CD4-positive, alpha-beta T cell treated with Interleukin-17A for 1 hour (primary cell): ENCODE results near the gene SSTR3.
"Not testable (repeated sequence)": the region's sequence is repeated elsewhere in the genome, so short reads cannot be mapped to it uniquely, and the experiment has no call there.

Experiments
- DNase-seq: peaks from one replicate; pipeline ENCODE4 v3.0.0-alpha.2; 2020

SSTR3 gene

DNA sequence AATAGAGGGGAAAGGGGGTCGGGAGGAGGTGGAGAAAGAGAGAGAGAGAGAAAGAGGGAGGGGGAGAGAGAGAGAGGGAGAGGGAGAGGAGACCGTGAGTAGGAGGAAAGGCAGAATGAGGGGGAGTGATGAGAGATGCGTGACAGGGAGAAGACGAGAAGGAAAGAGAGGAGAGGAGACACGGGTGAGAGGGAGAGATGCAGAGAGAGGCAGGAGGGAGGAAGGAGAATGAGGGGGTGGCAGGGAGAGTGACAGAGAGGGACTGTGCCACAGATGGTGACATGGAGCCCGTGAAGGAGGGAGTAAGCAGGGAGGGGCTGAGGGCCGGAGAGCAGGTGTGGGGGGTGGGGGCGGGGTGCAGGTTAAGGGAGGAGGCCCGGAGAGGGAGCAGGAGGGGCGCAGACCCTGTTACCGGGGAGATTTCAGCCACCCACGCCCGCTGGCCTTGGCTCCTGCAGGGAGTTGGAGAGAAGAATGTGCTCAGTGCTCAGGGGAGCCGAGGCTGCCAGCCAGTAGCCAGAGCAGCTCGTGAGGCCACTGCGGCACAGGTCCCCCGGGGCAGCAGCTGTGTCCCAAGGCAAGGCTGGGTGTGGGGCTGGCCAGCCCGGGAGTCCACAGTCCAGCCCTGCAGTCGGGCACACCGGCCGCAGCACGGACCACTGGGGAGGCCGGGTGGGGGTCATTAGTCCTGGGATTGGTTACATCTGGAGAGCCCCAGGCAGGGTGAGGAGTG, at the start of gene SSTR3:
SSTR3 (minus strand) TSS at position 304 of the 733 bp plus-strand sequence. CDS start 4,674 bp downstream, outside the sequence.
- no peak for DNase-seq

DNA sequence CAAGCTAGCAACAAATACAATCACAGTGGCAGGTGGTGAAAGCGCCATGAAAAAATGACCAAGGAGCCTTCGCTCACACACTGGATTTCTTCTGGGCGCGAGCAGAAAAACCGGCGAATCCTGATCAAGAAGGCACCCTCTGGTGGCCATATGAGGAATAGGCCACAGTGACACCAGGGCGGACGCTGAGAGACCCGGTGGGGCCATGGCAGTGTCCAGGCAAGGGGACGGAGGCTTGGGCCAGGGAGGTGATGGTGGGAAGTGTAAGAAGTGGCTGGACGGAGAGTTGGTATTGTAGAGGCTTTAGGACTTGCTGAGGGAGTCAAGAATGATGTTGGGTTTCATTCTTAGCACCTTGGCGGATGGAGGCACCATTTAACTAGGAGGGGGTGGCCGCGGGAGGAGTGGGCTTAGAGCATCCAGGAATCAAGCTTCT, 48.6 kb upstream of the SSTR3 start:
- peak; percentile 75 for DNase-seq

DNA sequence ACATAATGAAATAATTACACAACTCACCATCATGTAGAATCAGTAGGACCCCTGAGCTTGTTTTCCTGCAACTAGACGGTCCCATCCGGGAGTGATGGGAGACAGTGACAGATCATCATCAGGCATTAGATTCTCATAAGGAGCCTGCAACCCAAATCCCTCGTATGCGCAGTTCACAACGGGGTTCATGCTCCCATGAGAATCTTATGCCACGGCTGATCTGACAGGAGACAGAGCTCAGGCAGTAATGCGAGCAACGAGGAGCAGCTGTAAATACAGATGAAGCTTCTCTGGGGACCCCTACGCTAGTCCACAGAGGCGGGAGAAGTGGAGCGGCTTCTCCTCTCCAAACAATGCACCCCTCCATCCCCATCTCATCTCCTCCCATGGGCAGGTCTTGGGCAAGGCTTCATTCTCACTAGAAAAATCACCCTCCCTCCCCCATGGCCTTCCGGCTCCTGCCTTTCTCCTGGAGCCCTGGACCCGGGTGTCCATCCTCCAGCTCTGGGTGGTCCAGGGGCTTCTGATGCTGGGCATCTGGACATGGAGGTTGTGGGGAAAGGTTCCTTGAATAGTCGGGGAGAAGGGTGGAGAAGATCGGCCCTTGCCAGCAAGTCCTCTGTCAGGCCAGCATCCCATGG, 48.0 kb upstream of the SSTR3 start:
- DNase-seq = no peak

DNA sequence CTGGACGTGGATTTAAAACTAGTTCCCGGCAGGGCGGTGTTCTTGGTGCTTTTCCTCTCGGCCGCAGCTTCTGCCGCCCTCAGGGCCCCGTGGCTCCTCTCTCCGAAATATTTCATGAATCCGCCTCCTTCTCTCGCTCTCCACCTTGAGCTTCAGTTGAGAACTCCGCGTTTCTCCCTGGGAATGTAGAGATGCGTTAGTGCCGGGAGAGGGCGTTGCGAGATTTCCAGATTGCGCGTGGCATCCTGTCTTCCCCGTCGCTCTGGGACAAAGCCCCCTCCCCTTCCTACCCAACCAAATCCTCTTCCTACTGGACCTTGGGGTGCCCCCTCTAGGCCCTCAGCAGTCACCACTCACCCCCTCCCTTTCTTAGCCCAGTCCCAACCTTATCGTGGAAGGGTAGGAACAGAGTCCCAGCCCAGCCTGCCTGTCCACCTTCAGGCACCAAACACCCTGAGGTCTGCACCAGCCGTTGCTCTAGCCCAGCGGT, 47.3 kb upstream of the SSTR3 start:
- DNase-seq = no peak

DNA sequence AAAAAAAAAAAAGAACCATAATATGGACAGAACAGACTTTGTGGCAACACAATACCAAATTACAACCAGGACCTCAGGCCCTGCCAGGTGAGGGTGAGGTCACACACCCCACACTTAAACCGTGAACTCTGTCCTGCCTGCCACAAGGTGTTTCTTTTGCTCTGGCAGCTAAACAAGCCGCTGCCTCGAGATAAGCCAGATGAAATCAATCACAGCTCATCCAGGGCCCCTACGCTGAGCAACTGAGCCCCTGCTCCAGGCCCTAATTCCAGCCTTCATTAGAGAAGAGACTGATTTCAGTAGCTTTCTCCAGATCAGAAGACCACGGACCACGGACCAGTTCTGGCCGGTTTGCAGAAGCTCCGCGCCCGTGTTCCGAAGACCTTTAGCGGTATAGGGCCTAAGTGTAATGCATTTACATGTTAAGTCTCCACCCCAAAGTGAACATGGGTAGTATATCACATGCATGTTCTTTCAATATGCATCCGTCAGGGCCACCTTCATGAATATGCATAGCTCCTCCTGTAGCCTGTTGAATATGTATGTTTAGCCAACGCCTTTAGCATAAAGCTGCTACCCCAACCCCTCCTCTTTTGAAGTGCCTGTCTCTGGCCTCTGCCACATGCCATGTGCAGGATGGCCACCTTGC, 46.6 kb upstream of the SSTR3 start:
- DNase-seq = no peak

DNA sequence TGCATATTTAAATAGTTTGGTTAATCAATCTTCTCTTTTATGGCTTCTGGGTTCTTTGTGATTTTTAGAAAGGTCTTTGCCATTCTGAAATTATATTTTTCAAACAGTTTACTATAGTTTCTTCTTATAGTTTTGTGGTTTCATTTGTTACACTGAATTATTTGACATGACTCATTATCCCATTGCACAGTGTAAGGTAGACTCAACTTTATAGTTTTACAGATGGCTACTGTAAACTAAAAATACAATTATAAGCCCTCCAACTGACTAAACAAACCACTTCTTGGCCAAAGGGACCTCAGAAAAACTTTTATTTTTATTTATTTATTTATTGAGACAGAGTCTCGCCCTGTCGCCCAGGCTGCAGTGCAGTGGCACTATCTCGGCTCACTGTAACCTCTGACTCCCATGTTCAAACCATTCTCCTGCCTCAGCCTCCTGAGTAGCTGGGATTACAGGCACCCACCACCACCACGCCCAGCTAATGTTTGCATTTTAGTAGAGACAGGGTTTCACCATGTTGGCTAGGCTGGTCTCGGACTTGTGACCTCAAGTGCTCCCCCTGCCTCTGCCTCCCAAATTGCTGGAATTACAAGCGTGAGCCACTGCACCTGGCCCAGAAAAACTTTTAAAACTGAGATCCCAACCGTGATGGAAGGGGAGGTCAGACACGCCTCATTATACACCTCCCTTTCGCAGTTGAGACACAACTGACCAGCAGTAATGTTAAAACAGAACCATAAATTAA, 45.9 kb upstream of the SSTR3 start:
- DNase-seq = no peak

DNA sequence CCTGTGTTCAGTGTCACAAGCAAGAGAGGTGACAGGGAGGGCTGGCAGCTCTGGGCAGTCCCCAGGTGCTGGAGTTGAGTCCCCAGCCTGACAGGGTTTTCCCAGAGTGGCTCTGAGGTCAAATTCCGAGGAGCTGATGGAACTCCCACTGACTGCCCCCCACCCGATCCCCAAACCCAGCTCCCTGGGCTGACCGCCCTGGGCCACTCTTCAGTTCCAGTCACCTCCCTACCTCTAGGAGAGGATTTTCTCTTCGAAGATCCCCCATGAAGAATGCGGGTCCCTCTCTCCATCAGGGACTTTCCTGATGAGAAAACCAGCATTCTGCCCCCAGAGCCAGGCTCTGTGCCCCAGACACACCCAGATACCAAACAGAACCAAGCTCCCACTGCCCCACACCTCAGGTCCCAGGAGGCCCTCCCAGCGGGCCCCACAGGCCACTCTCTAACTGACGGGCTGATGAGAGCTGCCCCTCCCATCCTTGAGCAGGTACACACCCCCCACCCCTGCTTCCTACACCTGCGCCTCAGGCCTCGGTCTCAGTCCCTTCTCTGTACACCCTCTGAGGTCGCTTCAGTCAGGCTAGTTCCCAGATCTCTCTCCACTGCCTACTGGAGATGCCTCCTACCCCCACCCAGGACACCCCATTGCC, 43.9 kb upstream of the SSTR3 start:
- no peak for DNase-seq

DNA sequence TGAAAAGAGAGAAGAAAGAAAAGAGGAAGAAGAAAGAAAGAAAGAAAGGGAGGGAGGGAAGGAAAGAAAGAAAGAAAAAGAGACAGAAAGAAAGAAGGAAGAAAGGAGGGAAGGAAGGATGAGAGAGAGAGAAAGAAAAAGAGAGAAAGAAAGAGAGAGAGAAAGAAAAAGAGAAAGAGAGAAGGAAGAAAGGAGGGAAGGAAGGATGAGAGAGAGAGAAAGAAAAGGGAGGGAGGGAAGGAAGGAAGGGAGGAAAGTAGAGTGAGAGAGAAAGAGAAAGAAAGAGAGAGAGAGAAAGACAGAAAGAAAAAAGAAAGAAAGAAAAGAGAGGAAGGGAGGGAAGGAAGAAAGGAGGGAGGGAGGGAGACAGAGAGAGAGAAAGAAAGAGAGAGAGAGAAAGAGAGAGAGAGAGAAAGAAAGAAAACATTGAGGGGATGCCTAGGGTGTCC, 43.3 kb upstream of the SSTR3 start:
- no peak for DNase-seq

DNA sequence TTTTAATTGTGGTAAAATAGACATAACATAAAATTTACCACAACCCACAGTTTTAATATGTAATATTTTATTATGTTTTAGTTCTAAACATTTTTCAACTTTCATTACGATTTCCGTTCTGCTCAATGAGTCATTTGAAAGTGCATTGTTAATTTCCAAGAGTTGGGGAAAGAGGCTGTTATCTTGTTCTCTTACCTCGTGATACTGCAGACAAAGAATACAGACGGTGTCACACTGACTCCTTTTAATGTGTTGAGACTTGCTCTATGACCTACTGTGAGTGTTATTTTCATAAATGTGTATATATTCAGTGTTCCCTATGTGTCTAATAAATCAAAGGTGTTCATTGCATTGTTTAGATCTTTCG, 42.6 kb upstream of the SSTR3 start:
- DNase-seq = no peak

DNA sequence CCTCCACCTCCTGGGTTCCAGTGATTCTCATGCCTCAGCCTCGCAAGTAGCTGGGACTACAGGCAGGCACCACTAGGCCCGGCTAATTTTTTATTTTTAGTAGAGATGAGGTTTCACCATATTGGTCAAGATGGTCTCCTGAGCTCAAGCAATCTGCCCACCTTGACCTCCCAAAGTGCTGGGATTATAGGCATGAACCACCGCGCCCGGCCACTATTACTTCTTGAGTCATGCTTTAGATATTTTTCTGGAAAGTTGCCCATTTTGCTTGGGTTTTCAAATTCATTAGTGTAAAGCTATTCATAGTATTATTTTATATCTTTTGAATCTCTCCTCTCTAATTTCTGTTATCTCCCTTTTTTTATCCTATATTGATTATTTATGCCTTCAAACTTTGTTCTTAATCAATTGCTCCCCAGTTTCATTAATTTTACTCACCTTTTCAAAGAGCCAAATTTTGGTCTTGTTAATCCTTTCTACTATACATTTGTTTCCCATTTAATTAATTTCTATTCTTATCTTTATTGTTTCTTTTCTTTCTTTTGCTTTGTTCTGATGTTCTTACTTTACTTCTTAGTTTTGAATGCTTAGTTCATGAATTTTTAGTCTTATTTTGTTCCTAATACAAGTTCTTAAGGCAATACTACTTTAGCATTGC, 42.1 kb upstream of the SSTR3 start:
- DNase-seq = no peak

DNA sequence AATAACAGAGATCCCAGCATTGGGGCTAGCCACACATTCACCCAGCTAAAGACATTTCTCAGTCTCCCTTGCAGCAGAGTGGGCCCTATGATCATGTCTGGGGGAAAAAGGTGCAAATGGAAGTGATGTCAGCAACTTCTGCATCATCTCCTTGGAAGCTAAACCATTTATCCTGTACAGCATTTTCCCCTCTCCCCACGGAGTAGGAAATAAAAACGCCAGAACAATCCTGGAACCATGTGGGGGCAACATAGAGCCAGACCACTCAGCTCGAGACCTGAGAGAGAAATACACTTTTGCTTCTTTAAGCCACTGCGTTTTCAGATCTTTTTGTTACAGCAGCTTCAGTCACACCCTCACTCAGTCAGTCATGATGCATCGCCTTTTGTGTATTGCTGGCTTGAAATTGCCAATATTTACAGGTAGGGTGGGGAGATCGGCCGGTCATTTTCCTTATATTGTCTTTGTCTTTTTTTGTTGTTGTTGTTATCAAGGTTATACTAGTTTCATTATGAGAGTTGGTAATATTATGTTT, 40.9 kb upstream of the SSTR3 start:
- no peak for DNase-seq

DNA sequence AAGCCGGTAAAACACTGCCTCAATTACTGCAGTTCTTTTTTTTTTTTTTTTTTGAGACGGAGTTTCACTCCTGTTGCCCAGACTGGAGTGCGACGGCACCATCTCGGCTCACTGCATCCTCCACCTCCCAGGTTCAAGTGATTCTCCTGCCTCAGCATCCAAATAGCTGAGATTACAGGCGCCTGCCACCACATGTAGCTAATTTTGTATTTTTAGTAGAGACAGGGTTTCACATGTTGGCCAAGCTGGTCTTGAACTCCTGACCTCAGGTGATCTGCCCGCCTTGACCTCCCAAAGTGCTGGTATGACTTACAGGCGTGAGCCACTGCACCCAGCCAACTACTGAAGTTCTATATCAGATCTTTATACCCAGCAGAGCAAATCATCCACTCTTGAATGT, 39.6 kb upstream of the SSTR3 start:
- DNase-seq = not testable (repeated sequence)

DNA sequence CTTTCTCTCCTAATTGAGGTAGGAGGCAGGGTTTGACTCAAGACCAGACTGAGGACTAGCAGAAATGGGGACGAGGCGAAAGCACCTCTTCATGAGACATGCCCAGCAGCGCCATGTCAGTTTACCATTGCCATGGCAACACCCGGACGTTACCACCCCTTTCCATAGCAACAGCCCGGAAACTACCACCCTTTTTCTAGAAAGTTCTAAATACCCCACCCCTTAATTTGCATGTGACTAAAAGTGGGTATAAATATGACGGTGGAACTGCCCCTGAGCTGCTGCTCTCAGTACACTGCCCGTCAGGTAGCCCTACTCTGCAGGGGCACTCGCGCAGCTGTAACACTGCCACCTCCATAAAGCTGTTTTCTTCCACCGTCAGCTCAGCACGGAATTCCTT, 37.7 kb upstream of the SSTR3 start:
- DNase-seq = no peak

DNA sequence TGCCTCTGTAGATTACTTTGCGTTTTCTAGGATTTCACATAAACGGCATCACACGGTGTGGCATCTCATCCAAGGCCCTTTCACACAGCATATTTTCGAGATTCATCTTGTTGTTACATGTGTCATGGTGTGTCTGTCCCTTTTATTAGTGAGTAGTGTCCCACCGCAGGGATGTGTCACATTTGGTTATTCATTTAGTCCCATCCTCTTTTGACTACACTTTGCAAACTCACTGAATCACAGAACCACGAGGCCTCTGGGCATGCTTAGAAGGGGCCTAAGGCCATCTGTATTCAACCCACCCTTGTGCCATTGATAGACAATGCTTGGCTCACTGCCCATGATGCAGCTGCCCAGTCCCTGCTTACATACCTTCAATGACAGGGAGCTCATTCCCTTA, 36.0 kb upstream of the SSTR3 start:
- DNase-seq = no peak

DNA sequence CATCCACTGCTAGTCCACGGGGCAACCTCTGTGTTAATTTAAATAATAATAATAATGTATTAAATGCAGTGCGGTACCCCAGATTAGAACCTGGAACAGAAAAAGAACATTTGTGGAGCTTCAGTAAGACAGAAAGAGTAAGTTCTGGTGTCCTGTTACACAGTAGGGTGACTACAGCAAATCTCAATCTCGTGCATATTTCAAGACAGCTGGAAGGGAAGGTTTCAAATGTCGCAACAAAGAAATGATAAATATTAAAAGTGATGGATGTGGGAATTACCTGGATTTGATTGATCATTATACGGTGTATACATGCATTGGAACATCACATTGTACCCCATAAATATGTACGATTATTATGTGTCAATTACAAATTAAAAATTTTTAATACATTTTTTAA, 33.5 kb upstream of the SSTR3 start:
- no peak for DNase-seq

DNA sequence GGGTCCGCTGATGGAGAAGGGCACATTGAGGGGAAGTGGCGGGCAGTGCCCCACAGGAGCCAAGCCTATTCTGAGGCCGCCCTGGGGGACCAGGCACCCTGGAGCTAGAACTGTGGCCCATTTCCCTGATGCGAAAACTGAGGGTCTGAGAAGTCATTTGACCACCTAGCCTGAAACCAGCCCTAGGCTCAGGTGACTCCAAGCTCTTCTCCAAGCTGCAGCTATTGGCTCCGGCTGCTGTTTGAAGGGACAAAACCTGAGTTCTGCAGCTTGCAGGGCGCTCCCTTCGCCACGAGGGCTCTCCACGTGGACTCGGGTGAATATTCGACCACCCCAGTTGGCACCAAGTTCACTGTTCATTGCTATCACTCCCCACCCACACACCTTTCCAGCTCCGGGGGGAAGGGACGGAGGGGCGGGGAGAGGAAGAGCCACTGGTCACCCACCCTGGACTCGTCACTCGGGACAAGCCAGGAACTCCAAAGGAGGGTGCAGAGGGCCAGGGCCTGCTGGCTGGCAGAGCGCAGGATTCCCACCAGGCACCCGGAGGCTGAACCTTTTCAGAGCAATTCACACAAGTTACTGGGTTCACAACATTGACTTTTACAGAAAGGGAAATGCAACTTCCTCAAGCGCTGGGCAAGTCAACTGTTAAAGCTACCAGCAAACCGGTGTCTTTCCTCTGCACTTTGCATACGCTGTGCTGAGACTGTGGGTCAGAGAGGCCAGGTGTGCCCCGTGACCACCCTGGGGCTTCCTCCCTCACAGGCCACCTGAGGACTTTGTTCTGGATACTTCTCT, 32.8 kb upstream of the SSTR3 start:
- no peak for DNase-seq

DNA sequence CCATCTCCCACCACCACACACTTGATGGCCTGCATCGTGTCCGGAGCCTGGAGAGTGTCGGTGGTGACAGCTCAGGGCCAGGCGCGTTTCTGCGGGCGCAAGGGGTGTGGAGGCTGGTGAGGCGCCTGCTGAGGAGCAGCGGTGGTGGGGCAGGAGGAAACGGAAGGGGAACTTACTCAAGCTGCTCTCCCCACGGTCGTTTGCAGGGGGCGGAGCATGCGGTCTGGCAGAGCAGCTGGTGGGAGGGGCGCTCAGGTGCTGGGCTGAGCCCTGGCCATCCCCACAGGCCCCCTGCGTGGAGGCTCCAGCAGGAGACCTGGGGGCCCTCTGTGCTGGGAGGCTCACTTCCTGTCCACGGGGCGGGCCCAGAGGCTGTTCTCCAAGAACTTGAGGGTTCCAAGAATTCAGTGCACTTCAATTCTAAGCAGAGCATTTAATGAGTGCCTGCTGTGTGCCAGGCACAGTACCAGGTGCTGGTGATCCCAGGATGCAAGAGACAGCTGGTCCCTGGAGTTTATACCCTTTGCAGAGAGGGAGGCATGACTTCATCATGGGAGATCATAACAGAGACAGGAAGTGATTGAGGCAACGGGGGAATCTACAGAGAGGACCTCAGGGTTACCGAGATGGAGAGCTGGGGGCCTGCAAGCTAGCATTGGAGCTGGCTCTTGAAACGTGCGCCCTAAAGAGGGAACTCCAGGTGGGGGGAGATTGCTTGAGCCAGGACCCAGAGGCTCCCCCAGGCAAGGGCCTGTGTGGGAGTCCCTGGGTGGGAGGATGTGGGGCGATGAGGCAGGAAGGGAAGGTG, 32.0 kb upstream of the SSTR3 start, which contains the start of gene RAC2:
RAC2 (minus strand) TSS at position 156 of the 808 bp plus-strand sequence; CDS start at position 35, 121 bp downstream.
- peak; percentile 90 for DNase-seq

DNA sequence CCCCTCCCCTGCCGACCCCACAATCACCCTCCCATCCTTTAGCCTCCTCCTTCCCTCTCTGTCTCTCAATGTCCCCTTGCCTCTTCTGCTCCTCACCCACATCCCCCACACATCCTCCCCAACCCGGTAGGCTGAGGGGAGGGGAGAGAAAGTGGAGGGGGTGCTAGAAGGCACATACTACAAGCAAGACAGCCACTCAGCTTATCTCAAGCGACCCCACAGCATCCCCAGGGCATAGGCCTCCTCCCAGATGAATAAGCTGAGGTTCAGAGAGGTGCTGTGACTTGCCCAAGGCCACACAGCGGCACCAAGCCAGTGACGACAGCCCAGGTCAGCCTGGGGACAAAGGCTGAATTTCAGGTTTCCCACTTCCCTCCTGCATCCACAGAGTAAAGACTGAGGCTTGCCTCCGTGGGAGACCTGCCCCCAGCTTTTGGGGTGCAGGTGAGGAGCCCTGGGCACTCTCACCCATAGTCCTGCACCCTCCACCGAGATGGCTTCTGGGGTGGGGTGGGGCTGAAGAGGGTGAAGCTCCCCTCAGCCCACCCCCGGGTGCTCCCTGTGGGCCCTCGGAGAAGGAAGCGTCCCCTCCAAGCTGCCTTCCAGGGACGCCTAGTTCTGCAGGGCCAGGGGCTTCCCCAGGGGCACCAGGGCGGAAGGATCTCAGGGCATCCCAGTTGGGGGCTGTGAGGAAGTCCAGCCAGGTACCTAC, 31.3 kb upstream of the SSTR3 start:
- DNase-seq = peak; percentile 36

DNA sequence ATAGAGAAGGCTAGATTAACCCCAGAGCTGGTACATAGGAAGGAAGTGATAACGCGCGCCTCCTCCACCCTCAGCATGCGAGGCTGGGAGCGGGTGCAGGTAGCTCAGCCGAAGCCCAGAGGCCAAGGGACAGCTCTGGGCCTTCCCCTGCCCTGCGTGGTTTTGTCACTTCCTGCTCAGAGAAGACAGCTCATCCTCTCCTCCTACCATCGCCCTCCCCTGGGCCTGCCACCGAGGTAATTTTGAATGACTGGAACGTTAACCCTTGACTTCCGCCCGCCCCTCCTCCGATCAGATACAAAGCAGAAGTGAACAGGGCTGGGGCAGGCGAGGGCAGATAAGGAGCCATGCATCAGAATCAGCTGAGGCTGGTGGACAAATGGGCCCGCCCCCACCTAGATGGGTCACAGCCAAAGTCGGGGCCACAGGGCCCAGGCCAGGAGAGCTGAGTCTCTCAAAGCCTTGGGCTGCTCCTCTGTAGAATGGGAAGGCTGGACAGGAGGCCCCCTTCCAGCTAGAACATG, 30.2 kb upstream of the SSTR3 start:
- DNase-seq = peak; percentile 94
